Stomach (tissue), 4 donors: ENCODE measurements around the gene CS.

Source experiments
- POLR2A ChIP-seq, 4 donors: fragments of 450-650 bp; IDR thresholded peaks; one replicate each; pipeline ENCODE4 v1.6.1; 2016; ENCODE audit warnings: antibody characterized with exemption in 4 of 4, control low read depth in 2 of 4, mild to moderate bottlenecking in 1 of 4, moderate library complexity in 1 of 4
- POLR2AphosphoS5 ChIP-seq, 3 donors: sonication (generic); formaldehyde crosslinking; IDR thresholded peaks; one replicate each; pipeline ENCODE4 v1.6.1; 2016; ENCODE audit warnings: antibody characterized with exemption in 3 of 3
- TF ChIP-seq, protein P1 (sequence below), 7 experiments: fragments of 450-650 bp in 4 of 7; fragments of 200-600 bp in 3 of 7; sonication (generic) in 3 of 7; IDR thresholded peaks; one replicate each; pipeline ENCODE4 v1.5.1; 2016 to 2019; ENCODE audit warnings: antibody characterized with exemption in 7 of 7, control low read depth in 2 of 7, mild to moderate bottlenecking in 1 of 7

DNA sequence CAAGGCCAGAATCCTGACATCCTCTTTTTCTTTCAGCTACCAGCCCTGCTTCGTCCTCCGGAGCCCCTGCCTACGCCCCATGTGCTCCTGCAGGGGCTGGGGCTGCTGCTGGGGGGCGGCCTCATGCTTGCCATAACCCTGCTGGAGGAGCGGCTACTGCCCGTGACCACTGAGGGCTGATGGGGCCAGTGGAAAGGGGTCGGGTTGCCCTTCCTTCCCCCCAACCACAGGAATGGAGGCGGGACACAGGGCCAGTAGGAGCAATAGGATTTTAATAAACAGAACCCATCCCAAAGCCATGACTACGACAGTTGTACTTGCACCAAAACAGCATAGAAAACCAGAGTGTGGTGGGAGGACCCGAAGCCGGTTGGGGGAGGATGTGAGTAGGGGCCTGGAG, 62.6 kb downstream of the CS start:
- TF ChIP-seq, protein P1, sequence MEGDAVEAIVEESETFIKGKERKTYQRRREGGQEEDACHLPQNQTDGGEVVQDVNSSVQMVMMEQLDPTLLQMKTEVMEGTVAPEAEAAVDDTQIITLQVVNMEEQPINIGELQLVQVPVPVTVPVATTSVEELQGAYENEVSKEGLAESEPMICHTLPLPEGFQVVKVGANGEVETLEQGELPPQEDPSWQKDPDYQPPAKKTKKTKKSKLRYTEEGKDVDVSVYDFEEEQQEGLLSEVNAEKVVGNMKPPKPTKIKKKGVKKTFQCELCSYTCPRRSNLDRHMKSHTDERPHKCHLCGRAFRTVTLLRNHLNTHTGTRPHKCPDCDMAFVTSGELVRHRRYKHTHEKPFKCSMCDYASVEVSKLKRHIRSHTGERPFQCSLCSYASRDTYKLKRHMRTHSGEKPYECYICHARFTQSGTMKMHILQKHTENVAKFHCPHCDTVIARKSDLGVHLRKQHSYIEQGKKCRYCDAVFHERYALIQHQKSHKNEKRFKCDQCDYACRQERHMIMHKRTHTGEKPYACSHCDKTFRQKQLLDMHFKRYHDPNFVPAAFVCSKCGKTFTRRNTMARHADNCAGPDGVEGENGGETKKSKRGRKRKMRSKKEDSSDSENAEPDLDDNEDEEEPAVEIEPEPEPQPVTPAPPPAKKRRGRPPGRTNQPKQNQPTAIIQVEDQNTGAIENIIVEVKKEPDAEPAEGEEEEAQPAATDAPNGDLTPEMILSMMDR (IDR thresholded peaks at IDR 0.05) = no peak
- no peak for TF ChIP-seq POLR2A (IDR thresholded peaks at IDR 0.05)
- no peak for TF ChIP-seq POLR2AphosphoS5 (IDR thresholded peaks at IDR 0.05)
